Natural killer cell treated with Interleukin-12 subunit alpha and Interleukin-12 subunit beta and Interleukin-15 and Interleukin-18, amount 100 ng/mL, for 72 hours (primary cell): ENCODE measurements around the gene ZDHHC16. TPM values are rescaled to one million over a fixed set of nuclear protein-coding genes. Genes with fewer than 3 reads are reported as not detected.

Source experiments
- ATAC-seq, 2 donors: fragments of 150-1000 bp; cut with Tn5 transposase in 1 of 2; sonication (Bioruptor Pico), chemical (Tn5 transposase) in 1 of 2; 2 replicates each; pipeline ENCODE4 v1.10.0; 2021
- DNase-seq: peaks from one replicate; pipeline ENCODE4 v3.0.0; 2022; ENCODE audit warnings: low spot score
- H3K27ac Mint-ChIP-seq, 2 donors: 1 replicate in 1 of 2; 2 replicates in 1 of 2; pipeline ENCODE4 v1.8.0; 2022; ENCODE audit warnings: mixed read lengths in 2 of 2, mild to moderate bottlenecking in 1 of 2, moderate library complexity in 1 of 2
- H3K27me3 Mint-ChIP-seq, 2 donors: 1 replicate in 1 of 2; 2 replicates in 1 of 2; pipeline ENCODE4 v1.8.0; 2022; ENCODE audit warnings: mixed read lengths in 2 of 2
- H3K36me3 Mint-ChIP-seq: one replicate; pipeline ENCODE4 v1.8.0; 2022; ENCODE audit warnings: mixed read lengths
- H3K4me1 Mint-ChIP-seq, 2 donors: 1 replicate in 1 of 2; 2 replicates in 1 of 2; pipeline ENCODE4 v1.8.0; 2022; ENCODE audit warnings: low read depth in 2 of 2, mixed read lengths in 2 of 2, mild to moderate bottlenecking in 1 of 2
- H3K4me3 Mint-ChIP-seq: one replicate; pipeline ENCODE4 v1.8.0; 2022; ENCODE audit warnings: mixed read lengths
- H3K9me3 Mint-ChIP-seq: 2 replicates; pipeline ENCODE4 v1.8.0; 2022; ENCODE audit warnings: mixed read lengths
- total RNA-seq, 2 donors: library from RNA; stranded (reverse); gene quantifications; one replicate each; pipeline ENCODE4 v1.2.3, GENCODE V29; 2022

Gene ZDHHC16
- total RNA-seq, 2 donors from 2014 or later = 43.6 to 61.2 TPM

DNA sequence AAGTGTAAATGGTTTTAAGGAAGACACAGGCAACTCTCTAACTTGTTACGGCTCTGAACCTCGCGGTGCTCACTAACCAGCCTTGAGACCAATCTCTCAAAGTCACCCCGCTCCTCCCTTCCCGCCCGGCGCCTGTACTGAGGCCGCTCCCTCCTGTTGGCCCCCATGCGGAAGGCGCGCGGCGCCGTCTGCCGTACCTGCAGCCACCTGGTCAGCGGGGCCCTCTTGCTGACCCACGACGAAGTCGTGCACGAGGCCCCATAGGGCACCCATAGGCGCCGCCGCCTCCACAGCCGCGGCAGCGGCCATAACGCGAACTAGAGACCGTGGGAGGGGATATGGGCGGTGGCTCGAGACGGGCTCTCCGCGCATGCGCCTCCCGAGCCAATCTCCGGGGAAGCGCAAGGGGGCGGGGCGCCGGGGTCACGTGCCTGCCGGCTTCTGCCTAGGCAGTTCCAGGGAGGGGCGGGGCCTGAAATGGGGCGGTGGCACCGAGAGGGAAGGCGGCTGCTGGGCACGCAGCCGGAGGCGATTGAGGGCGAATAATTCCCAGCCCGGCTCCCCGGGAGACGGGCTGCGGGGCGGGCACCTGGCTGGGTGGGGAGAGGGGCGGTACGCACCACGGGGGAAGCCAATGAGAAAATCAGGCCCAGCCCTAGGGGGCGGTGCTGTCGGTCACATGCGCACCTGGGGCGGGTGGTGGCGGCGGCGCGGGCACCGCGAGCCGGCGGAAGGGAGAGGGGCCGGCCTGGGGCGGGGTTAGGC, 52.3 kb downstream of the ZDHHC16 start, which contains the start of gene MMS19:
TSS of gene MMS19 (minus strand) at position 347 of the 765 bp plus-strand sequence. CDS start at position 309, 38 bp downstream.
- Mint-ChIP-seq H3K4me1 (peaks cover 23 to 55% of the 10 kb centered on the region in 2 donors), H3K27ac (peak within 1 kb of the TSS; percentile 86 to 89), H3K27me3 (peaks cover 19 to 27% of the 10 kb centered on the region in 2 donors), H3K36me3 (no peaks in the 10 kb centered on the region), H3K9me3 (no peaks in the 10 kb centered on the region), H3K4me3 (peak within 1 kb of the TSS; percentile 98)
- peak; percentile 99 for DNase-seq
- peak; percentile 95 to 96 for ATAC-seq

DNA sequence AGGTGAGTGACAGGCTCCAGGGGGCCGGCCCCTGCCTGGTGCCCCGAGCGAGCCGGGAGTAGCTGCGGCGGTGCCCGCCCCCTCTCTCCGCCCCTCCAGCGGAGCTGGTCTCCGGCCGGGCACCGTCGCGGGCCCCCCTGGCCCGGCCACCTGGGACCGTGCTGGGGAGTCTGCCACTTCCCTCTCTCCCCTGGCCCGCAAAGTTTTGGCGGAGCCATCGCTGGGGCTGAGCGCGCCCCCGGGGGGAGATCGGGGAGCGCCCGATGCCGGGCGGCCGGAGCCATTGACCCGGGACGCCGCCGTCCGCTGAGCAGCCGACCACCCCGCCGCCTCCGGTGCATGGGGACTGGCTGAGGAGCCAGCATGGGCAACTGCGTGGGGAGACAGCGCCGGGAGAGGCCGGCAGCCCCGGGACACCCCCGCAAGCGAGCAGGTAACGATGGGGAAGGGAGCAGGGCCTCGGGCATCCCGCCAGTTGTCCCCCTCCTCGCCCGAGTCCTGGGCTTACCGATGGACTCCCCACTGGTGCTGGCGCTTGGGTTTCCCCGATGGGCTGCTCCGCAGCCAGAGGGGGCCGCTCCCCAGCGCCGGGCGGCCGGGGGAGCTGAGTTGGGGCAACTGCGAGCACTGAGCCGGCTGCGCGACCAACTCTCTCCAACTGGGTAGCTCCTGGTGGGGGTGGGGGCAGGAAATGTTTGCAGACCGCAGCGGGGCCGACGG, 53.0 kb downstream of the ZDHHC16 start, which contains the start of gene UBTD1:
TSS of gene UBTD1 (plus strand) at position 84 of the 720 bp plus-strand sequence. CDS start at position 364, 280 bp downstream.
- ATAC-seq = no peak
- Mint-ChIP-seq H3K9me3 (no peaks in the 10 kb centered on the region), H3K36me3 (no peaks in the 10 kb centered on the region), H3K4me1 (peaks cover 22 to 54% of the 10 kb centered on the region in 2 donors), H3K27me3 (peaks cover 19 to 27% of the 10 kb centered on the region in 2 donors), H3K27ac (peak within 1 kb of the TSS; percentile 86 to 89), H3K4me3 (peak within 1 kb of the TSS; percentile 98)
- DNase-seq = peak; percentile 65

DNA sequence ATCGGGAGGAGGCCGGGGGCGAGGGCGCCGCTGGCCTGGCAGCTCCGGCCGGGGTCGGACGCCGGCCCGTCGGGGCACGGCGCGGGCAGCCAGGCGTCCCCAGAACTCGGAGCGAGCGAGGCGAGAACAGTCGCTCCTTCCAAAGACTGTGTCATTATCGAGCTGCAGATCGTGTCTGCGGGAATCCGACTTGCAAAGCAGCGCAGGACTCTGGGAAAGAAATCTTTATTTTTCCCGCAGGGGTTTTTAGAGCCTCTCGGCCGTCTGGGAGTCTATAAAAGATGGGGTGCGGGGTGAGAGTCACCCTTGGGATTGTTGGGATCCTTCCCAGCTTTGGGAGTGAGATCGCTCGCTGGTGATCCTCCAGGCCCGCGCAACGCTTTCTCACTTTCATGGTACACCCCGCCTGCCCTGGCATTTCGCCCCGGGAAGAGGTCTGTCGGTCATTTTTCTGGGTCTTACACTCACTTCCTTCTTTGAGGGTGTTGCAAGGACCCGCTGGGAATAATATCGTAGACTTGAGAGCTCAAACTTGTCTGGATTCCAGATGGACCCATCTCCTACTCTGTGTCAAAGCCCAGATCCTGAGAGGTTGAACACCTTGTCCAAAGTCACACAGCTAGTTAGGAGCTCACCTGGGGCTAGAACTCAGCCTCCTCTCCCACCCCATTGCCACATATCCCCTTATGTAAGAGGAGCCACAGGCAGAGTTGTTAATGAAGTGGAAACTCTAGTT, 53.8 kb downstream of the ZDHHC16 start:
- Mint-ChIP-seq H3K36me3 (no peaks in the 10 kb centered on the region), H3K4me1 (peaks cover 17 to 47% of the 10 kb centered on the region in 2 donors), H3K27ac (no peak overlapping the region), H3K4me3 (peak overlapping the region; percentile 53), H3K27me3 (peaks cover 19 to 27% of the 10 kb centered on the region in 2 donors), H3K9me3 (no peaks in the 10 kb centered on the region)
- DNase-seq (no peak), ATAC-seq (no peak)

DNA sequence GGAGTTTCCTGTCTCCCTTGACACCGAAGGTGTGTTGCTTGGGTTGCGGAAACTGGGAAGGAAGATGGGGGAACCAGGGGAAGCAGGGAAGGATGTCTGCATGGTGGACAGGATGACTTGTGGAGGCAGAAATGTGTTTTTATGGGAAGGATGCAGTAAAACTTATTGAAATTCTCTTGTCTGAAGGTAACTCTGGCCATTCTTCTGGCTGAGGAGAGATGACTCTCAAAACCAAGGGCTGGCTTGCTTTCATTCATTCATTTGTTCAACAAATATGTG, 54.3 kb downstream of the ZDHHC16 start:
- Mint-ChIP-seq H3K4me3 (peak overlapping the region; percentile 53), H3K27me3 (peaks cover 19 to 27% of the 10 kb centered on the region in 2 donors), H3K9me3 (no peaks in the 10 kb centered on the region), H3K36me3 (no peaks in the 10 kb centered on the region), H3K4me1 (peaks cover 15 to 43% of the 10 kb centered on the region in 2 donors), H3K27ac (no peak overlapping the region)
- ATAC-seq (no peak), DNase-seq (no peak)

DNA sequence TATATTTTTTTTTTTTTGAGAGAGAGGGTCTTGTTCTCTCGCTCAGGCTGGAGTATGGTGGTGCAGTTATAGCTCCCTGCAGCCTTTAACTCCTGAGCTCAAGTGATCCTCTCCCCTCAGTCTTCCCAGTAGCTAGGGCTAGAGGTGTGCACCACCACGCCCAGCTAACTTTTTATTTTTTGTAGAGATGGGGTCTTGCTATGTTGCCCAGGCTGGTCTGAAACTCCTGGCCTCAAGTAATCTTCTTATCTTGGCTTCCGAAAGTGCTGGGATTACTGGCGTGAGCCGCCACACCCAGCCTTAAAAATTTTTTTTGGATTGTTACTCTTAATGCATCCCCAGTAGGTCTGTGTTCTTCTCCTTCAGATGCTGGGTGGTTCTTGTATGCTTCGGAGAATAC, 56.9 kb downstream of the ZDHHC16 start:
- H3K4me1 Mint-ChIP-seq = peaks cover 4 to 18% of the 10 kb centered on the region in 2 donors
- ATAC-seq (no peak), DNase-seq (no peak)
- no peaks in the 10 kb centered on the region for H3K36me3 Mint-ChIP-seq
- H3K9me3 Mint-ChIP-seq = no peaks in the 10 kb centered on the region
- H3K27me3 Mint-ChIP-seq = peaks cover 25 to 33% of the 10 kb centered on the region in 2 donors
- H3K4me3 Mint-ChIP-seq = no peak overlapping the region
- H3K27ac Mint-ChIP-seq = no peak overlapping the region

DNA sequence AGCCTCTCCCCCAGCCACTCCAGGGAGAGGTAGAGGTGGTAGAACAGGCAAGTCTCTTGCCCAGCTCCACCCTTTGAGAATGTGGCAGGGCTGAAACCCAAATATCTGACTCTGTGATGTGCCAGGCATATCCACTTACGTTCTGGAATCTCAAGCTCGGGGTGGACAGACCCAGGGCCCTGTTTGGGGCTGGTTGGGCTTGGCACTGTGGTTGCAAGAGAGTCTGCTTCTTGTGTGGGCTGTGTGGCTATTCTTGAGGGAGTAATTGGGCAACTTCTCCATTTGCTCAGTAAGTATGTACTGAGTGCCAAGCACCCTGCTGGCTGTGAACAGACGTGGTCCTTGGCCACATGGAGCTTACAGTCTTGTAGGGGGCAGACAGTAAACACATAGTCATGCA, 57.4 kb downstream of the ZDHHC16 start:
- no peaks in the 10 kb centered on the region for H3K36me3 Mint-ChIP-seq
- H3K27ac Mint-ChIP-seq = no peak overlapping the region
- no peak for DNase-seq
- peaks cover 25 to 33% of the 10 kb centered on the region in 2 donors for H3K27me3 Mint-ChIP-seq
- no peak for ATAC-seq
- no peaks in the 10 kb centered on the region for H3K9me3 Mint-ChIP-seq
- peaks cover 4 to 14% of the 10 kb centered on the region in 2 donors for H3K4me1 Mint-ChIP-seq
- H3K4me3 Mint-ChIP-seq = no peak overlapping the region

DNA sequence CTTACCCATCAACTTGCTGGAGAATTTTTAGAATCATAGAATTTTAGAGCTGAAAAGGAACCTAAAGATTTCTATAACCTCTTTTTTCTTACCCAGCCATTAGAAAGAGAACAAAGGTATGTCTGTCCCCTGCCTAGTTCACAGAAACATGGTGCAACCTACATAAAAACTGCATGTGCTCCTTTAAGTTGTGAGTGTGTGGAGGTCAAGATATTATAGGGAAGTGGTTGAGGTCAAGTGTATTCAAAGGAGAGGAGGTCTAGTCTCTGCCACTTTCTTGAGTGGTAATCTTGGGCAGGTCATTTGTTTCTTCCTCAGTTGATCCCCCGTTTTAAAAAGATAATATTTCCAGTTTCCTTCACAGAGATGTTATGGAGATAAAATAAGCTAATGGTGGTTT, 59.2 kb downstream of the ZDHHC16 start:
- H3K27ac Mint-ChIP-seq = no peak overlapping the region
- H3K27me3 Mint-ChIP-seq = peaks cover 23 to 29% of the 10 kb centered on the region in 2 donors
- H3K9me3 Mint-ChIP-seq = no peaks in the 10 kb centered on the region
- no peak for DNase-seq
- H3K4me1 Mint-ChIP-seq = peaks cover under 1 to 10% of the 10 kb centered on the region in 2 donors
- ATAC-seq = no peak
- no peaks in the 10 kb centered on the region for H3K36me3 Mint-ChIP-seq
- no peak overlapping the region for H3K4me3 Mint-ChIP-seq

DNA sequence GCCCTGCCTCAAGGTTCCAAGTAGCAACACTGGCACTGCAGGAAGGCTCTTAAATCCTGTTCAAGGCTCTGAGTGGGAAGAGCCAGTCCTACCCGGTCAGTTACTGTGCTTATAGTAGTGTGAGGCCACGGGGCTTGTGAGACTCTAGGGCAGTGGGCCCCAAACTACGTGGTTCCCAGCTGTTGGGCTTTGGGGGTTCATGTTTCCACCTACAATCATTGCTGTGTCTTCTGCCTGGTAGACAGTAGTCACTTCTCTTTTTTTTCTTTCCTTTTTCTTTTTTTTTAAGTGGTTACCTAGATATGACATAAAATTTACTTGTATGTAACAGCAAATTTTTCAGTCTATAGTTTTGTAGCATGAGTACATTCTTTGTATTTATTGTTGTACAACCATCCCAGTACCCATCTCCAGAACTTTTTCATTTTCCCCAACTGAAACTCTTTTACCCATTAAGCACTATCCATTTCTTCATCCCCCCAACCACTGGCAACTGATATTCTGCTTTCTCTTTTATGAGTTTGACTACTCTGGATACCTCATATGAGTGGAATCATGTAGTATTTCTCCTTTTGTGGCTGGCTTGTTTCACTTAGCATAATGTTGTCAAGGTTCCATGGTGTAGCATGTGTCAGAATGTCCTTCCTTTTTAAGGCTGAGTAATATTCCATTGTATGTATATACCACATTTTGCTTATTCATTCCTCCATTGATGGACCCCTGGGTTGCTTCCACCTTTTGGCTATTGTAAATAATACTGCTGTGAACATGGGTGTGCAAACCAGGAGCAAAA, 60.4 kb downstream of the ZDHHC16 start:
- H3K4me3 Mint-ChIP-seq = no peak overlapping the region
- no peaks in the 10 kb centered on the region for H3K36me3 Mint-ChIP-seq
- H3K27ac Mint-ChIP-seq = no peak overlapping the region
- no peak for DNase-seq
- peaks cover 15 to 16% of the 10 kb centered on the region in 2 donors for H3K27me3 Mint-ChIP-seq
- no peaks in the 10 kb centered on the region for H3K4me1 Mint-ChIP-seq
- no peaks in the 10 kb centered on the region for H3K9me3 Mint-ChIP-seq
- ATAC-seq = peak in 1 of 2 donors; percentile 31

Other genes with a start within 250 kb of the ZDHHC16 start
- gene ARHGAP19, start 153.5 kb upstream of the ZDHHC16 start, total RNA-seq = 10 to 100 TPM; 38.2 to 40.2 TPM
- gene FRAT1, start 126.9 kb upstream of the ZDHHC16 start, total RNA-seq = 1 to 10 TPM; 2.4 to 3.0 TPM
- gene FRAT2, start 111.4 kb upstream of the ZDHHC16 start, total RNA-seq = 1 to 10 TPM; 7.1 to 8.7 TPM
- gene RRP12, start 44.8 kb upstream of the ZDHHC16 start, total RNA-seq = 100 to 1,000 TPM in 1 of 2 donors, 10 to 100 TPM in 1; 40.1 to 100 TPM
- 100 to 1,000 TPM; 546 to 554 TPM for gene PGAM1, start 20.0 kb upstream of the ZDHHC16 start, total RNA-seq
- gene EXOSC1, start 169 bp upstream of the ZDHHC16 start, total RNA-seq = 10 to 100 TPM; 51.0 to 64.5 TPM
- 10 to 100 TPM; 66.3 to 95.6 TPM for gene MMS19, start 52.2 kb downstream of the ZDHHC16 start, total RNA-seq
- 1 to 10 TPM; 3.3 to 5.6 TPM for gene UBTD1, start 52.7 kb downstream of the ZDHHC16 start, total RNA-seq
- gene ANKRD2, start 126.6 kb downstream of the ZDHHC16 start, total RNA-seq = not detected
- not detected for gene HOGA1, start 138.2 kb downstream of the ZDHHC16 start, total RNA-seq
- gene C10orf62, start 143.5 kb downstream of the ZDHHC16 start, total RNA-seq = not detected
- gene MORN4, start 187.3 kb downstream of the ZDHHC16 start, total RNA-seq = 1 to 10 TPM; 1.6 to 2.7 TPM
- 10 to 100 TPM; 16.2 to 22.8 TPM for gene PI4K2A, start 194.5 kb downstream of the ZDHHC16 start, total RNA-seq
- gene AVPI1, start 241.1 kb downstream of the ZDHHC16 start, total RNA-seq = under 1 TPM; 0.45 to 0.89 TPM